SK-N-SH treated with all-trans-retinoic acid at 6 μM for 48 hours (cell line): ENCODE results near the gene BLNK.

Experiments
- ARNTL ChIP-seq: fragments of 450-650 bp; formaldehyde crosslinking; IDR thresholded peaks from 2 replicates; pipeline ENCODE4 v1.5.0; 2020; ENCODE audit warnings: low read depth, mild to moderate bottlenecking, moderate library complexity, borderline replicate concordance
- CSDC2 ChIP-seq: fragments of 250-450 bp; sonication (Bioruptor Pico); IDR thresholded peaks from 2 replicates; pipeline ENCODE4 v1.5.0; 2020; ENCODE audit warnings: mild to moderate bottlenecking, moderate library complexity
- GLIS3 ChIP-seq: fragments of 250-450 bp; sonication (Bioruptor Pico); IDR thresholded peaks from 2 replicates; pipeline ENCODE4 v1.5.0; 2020; ENCODE audit warnings: mild to moderate bottlenecking, moderate library complexity
- RARB ChIP-seq: fragments of 250-450 bp; sonication (Bioruptor Pico); IDR thresholded peaks from 2 replicates; pipeline ENCODE4 v1.8.0; 2021; ENCODE audit warnings: mild to moderate bottlenecking, moderate library complexity
- TCF4 ChIP-seq: fragments of 250-450 bp; sonication (Bioruptor Pico); IDR thresholded peaks from 2 replicates; pipeline ENCODE4 v1.8.0; 2021; ENCODE audit warnings: mild to moderate bottlenecking, moderate library complexity, borderline replicate concordance
- TOX ChIP-seq: fragments of 250-450 bp; sonication (Bioruptor Pico); IDR thresholded peaks from 2 replicates; pipeline ENCODE4 v1.8.0; 2021; ENCODE audit warnings: mild to moderate bottlenecking, moderate library complexity, borderline replicate concordance
- ZFP3 ChIP-seq: fragments of 250-450 bp; sonication (Bioruptor Pico); IDR thresholded peaks from 2 replicates; pipeline ENCODE4 v1.5.0; 2020; ENCODE audit warnings: mild to moderate bottlenecking, moderate library complexity
- ZFP30 ChIP-seq: fragments of 450-650 bp; formaldehyde crosslinking; IDR thresholded peaks from 2 replicates; pipeline ENCODE4 v1.5.0; 2022; ENCODE audit warnings: mild to moderate bottlenecking, moderate library complexity
- ZNF70 ChIP-seq: fragments of 450-650 bp; formaldehyde crosslinking; IDR thresholded peaks from 2 replicates; pipeline ENCODE4 v1.5.0; 2020; ENCODE audit warnings: mild to moderate bottlenecking, moderate library complexity
- ZNF8 ChIP-seq: fragments of 450-650 bp; formaldehyde crosslinking; IDR thresholded peaks from 2 replicates; pipeline ENCODE4 v1.5.0; 2020; ENCODE audit warnings: mild to moderate bottlenecking, moderate library complexity
- TF ChIP-seq, protein P1 (sequence below): fragments of 250-450 bp; sonication (Bioruptor Pico); IDR thresholded peaks from 2 replicates; pipeline ENCODE4 v1.8.0; 2020; ENCODE audit warnings: mild to moderate bottlenecking, moderate library complexity, borderline replicate concordance
- TF ChIP-seq, protein P2 (sequence below): fragments of 250-450 bp; sonication (Bioruptor Pico); IDR thresholded peaks from 2 replicates; pipeline ENCODE4 v1.5.1; 2020; ENCODE audit warnings: low read depth, mild to moderate bottlenecking, moderate library complexity
- TF ChIP-seq, protein P3 (sequence below): fragments of 250-450 bp; sonication (Bioruptor Pico); IDR thresholded peaks from 2 replicates; pipeline ENCODE4 v1.5.1; 2021; ENCODE audit warnings: mild to moderate bottlenecking, moderate library complexity
- TF ChIP-seq, protein P4 (sequence below): fragments of 250-450 bp; sonication (Bioruptor Pico); IDR thresholded peaks from 2 replicates; pipeline ENCODE4 v1.8.0; 2021; ENCODE audit warnings: low read depth, mild to moderate bottlenecking, moderate library complexity, borderline replicate concordance

DNA sequence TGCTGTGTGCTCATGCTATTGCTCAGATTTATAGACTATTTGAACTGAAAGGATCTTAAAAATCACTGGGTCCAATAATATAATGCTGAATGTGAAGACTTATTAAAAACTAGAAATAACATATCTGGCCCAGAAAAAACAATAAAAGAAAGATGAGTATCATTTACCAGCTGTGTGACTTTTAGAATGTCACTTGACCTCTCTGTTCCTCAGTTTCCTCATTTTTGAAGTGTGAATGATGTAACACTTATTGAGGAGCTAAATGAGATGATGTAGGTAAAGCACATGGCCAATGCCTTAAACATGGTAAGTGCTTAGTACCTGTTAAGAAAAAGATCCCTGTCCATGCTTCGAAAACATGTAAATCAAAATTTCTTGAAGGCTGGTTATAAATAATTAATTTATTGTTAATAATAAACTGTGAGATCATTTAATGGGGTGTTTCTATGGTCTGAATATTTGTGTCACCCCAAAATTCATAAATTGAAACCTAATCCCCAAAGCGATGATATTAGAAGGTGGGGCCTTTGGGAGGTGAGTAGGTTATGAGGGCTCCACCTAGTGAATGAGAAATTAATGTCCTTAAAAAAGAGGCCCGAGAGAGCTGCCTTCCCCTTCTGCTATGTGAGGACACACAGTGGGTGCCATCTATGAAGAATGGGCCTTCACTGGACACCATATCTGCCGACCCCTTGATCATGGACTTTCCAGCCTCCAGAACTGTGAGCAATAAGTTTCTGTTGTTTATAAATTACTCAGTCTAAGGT, 45.9 kb upstream of the BLNK start:
- TF ChIP-seq ZFP30 (CRISPR knock-in tag) (no peak), GLIS3 (no peak), RARB (CRISPR knock-in tag) (no peak), ARNTL (CRISPR knock-in tag) (no peak), ZNF70 (no peak), TOX (no peak), TCF4 (CRISPR knock-in tag) (no peak), ZNF8 (no peak), CSDC2 (CRISPR knock-in tag) (no peak), ZFP3 (CRISPR knock-in tag) (no peak)
- TF ChIP-seq, protein P1, sequence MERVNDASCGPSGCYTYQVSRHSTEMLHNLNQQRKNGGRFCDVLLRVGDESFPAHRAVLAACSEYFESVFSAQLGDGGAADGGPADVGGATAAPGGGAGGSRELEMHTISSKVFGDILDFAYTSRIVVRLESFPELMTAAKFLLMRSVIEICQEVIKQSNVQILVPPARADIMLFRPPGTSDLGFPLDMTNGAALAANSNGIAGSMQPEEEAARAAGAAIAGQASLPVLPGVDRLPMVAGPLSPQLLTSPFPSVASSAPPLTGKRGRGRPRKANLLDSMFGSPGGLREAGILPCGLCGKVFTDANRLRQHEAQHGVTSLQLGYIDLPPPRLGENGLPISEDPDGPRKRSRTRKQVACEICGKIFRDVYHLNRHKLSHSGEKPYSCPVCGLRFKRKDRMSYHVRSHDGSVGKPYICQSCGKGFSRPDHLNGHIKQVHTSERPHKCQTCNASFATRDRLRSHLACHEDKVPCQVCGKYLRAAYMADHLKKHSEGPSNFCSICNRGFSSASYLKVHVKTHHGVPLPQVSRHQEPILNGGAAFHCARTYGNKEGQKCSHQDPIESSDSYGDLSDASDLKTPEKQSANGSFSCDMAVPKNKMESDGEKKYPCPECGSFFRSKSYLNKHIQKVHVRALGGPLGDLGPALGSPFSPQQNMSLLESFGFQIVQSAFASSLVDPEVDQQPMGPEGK (CRISPR knock-in tag): no peak
- TF ChIP-seq, protein P2, sequence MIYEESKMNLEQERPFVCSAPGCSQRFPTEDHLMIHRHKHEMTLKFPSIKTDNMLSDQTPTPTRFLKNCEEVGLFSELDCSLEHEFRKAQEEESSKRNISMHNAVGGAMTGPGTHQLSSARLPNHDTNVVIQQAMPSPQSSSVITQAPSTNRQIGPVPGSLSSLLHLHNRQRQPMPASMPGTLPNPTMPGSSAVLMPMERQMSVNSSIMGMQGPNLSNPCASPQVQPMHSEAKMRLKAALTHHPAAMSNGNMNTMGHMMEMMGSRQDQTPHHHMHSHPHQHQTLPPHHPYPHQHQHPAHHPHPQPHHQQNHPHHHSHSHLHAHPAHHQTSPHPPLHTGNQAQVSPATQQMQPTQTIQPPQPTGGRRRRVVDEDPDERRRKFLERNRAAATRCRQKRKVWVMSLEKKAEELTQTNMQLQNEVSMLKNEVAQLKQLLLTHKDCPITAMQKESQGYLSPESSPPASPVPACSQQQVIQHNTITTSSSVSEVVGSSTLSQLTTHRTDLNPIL: no peak
- TF ChIP-seq, protein P3, sequence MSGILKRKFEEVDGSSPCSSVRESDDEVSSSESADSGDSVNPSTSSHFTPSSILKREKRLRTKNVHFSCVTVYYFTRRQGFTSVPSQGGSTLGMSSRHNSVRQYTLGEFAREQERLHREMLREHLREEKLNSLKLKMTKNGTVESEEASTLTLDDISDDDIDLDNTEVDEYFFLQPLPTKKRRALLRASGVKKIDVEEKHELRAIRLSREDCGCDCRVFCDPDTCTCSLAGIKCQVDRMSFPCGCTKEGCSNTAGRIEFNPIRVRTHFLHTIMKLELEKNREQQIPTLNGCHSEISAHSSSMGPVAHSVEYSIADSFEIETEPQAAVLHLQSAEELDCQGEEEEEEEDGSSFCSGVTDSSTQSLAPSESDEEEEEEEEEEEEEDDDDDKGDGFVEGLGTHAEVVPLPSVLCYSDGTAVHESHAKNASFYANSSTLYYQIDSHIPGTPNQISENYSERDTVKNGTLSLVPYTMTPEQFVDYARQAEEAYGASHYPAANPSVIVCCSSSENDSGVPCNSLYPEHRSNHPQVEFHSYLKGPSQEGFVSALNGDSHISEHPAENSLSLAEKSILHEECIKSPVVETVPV (CRISPR knock-in tag): no peak
- TF ChIP-seq, protein P4, sequence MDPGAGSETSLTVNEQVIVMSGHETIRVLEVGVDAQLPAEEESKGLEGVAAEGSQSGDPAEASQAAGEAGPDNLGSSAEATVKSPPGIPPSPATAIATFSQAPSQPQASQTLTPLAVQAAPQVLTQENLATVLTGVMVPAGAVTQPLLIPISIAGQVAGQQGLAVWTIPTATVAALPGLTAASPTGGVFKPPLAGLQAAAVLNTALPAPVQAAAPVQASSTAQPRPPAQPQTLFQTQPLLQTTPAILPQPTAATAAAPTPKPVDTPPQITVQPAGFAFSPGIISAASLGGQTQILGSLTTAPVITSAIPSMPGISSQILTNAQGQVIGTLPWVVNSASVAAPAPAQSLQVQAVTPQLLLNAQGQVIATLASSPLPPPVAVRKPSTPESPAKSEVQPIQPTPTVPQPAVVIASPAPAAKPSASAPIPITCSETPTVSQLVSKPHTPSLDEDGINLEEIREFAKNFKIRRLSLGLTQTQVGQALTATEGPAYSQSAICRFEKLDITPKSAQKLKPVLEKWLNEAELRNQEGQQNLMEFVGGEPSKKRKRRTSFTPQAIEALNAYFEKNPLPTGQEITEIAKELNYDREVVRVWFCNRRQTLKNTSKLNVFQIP (CRISPR knock-in tag): no peak
